GM18873 (cell line): ENCODE measurements around the gene PITPNM3.

Source experiments
- ATAC-seq: cut with Tn5 transposase; IDR thresholded peaks from one replicate; pipeline ENCODE4 v1.9.1; 2021; ENCODE audit warnings: mild to moderate bottlenecking, moderate library complexity, moderate number of reproducible peaks; ENCODE audit not compliant: unreplicated experiment, low FRiP score

Gene PITPNM3

DNA sequence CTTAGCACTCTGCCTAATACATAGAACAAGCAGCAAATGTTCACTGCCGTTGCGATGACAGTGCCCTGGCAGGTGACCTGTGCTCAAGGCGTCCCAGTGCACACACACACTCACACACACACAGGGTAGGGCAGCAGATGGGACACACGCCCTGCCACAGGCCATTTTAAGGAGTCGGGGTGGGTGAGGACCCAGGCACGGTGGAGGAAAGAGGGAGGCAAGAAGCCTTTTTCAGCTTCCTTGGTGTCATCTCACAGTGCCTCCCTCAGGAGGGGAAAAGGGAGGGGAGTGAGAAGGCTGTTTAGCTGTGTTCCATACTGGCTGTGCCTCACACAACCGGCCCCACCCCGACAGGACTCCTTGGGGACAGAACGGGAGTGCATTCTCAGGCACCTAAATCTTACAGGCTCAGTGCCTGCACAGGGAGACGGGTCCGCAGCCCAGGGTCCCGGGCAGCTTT, 1.5 kb downstream of the PITPNM3 start:
- ATAC-seq = no peak

DNA sequence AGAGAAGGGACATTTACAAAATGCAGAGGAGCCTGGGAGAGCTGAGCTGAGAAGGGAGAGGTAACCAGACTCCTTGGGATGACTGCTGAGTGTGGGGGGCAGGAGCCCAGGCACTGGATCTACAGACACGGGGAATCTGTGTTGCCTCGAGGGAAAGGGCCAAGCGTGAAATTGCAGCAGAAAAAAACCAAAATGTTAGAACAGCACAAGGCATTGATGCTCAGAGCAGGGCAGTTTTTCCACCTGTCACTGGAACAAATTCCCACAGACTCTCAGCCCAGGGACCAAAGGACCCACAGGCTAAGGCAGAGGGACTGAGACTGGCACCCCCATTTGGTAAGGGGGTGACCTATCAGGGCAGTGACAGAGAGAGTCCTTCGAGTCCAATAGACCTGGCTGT, 2.0 kb downstream of the PITPNM3 start:
- no peak for ATAC-seq

DNA sequence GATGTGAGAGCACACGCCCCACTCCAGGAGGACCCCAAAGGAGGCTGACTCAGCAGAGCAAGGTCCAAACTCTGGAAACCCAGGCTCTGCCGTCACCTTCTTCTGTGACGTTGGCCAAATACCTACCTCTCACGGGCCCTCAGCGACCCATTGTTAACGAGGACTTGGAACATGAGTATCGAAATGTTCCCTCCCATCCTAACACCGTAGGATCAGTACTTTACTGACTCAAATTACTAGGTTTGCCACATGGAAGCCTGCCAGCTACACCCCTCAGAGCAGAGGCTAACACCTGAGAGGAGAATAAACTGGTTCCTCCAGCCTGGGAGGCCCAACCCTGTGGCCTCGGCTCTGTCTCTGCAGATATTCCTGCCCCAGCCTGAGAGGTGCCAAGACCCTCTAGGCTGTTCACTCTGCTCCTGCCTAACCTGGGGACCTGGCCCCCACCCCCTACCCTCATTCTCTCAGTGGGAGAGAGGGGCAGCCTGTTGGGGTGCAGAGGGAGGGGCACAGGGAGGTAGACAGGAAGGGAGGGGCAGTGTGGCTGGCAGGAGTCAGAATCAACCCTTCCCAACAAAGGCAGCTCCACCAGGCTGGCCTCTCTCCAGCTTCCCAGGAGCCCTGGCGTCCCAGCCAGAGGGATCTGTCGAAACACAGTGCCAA, 4.4 kb downstream of the PITPNM3 start:
- no peak for ATAC-seq

DNA sequence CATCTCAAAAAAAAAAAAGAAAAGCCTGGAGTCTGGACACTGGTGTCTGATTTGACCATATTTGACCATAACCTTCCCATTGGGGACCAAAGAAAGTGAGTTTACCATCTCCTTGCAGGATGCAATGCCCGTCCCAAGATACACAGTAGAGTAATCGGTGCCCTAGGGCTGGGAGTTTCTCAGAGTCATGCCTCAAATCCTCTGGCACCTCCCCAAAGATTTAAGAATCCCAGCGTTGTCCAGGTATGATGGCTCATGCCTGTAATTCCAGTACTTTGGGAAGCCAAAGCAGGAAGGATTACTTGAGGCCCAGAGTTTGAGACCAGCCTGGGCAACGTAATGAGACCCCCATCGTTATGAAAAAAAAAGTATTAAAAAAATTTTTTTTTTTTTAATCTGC, 5.0 kb downstream of the PITPNM3 start:
- ATAC-seq = no peak

DNA sequence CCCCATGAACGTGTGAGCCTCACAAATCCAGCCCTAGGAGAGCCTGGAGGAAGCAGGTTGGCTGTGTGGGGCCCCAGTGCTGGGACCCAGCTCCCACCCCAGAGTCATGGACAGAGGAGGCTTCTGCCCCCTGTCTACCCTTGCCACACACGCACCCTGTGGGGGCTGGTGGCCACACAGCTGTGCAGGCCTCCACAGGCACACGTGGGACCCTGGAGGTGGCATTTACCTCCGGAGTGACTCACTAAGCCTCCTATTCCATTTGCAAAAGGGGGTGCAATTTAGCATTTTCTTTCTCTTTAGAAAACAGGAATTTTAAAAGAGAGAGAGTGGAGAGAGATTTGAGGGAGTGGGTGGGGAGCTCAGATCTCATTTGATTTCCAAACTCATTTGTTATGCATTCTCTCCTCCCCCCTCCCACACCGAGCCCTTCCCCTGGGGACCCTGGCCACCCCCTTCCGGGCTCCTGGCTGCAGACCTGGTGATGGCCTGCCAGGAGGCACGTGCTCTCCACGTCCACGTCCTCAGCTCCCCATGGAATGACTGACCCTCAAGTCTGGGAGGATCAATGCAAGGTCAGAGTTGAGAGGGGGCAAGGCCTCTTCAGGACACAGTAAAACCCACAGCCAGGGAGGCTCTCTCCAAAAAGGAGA, 6.8 kb downstream of the PITPNM3 start:
- ATAC-seq = no peak

DNA sequence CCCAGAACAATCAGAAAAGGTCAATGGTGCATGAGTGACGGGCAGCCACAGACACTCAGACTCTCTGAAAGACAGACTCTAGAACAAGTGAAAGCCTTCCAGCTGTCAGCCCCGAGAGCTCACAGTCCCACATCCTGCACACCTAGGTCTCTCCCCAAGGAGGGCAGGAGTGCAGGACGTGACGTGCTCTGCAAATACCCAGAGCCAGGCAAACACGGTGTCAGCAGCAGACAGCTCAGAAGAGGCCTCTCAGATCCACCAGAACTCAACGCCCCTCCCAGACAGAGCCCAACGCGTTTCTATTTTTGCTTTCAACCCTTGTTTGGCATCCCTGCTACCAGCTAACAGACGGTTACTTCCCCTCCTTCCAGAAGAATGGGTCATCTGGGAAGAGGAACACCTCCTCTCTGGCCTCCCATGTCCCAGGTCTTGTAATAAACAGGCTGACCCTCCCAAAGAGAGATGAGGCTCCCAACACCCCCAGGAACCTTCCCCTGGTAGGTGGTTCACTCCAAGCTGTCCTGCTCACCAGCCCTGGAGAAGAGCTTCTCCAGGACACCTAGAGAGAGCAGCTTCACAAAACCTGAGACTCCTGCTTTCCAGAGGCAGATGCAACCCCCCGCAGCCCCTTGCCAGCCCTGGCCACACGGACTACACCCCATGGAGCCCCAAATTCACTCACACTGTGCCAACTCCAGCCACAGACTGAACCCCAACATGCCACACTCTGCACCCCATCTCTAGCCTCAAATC, 7.6 kb downstream of the PITPNM3 start:
- ATAC-seq = no peak

GRCh38 chr17:6548034-6548433, 8.3 kb downstream of the PITPNM3 start:
- ATAC-seq = no peak

DNA sequence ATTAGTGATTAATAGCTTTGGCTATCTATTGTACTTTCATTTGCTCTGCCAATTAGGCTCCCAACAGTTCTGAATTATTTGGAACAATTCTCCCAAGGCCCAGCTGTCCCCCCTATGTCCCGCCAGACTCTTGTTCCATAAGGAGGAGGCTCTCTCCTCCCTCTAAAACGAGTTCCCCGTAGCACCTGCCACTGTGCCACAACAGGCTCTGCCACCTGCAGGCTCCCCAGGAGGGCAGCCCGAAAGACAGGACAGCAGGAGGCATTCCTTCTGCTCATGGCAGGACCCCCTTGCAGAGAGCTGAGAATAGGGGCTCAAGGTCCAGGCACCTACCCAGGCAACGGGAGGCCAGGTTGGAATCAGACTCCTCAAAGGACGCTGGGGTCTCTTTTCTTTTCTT, 9.0 kb downstream of the PITPNM3 start:
- ATAC-seq = no peak

DNA sequence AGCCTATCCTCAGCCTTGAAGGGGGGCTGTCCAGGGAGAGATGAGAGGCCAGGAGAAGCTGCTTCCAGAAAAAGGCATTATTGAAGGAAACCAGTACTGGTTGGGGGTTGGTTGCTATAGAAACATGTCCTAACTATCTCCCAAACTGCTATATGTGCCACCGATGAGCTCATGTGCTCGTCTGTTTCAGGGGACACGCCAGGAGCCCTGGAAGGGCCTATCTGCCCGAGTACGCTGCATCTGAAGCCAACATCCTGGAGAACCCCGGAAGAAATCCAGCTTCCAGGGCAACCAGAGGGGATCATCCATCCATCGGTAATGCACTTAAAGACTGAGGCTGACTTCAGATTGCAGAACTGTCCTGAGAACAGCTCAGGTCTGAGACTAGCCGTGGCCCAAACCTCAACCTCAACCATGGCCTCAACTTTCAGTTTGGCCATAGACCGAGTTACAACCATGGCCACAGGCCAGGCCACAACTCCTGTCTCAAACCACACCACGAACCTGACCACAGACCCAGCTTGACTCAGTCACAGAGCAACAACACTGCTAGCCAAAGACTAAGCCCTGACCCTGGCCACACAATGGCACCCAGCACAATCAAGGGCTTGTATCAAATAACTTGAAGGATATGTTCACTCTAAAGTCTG, 10.2 kb downstream of the PITPNM3 start:
- no peak for ATAC-seq

DNA sequence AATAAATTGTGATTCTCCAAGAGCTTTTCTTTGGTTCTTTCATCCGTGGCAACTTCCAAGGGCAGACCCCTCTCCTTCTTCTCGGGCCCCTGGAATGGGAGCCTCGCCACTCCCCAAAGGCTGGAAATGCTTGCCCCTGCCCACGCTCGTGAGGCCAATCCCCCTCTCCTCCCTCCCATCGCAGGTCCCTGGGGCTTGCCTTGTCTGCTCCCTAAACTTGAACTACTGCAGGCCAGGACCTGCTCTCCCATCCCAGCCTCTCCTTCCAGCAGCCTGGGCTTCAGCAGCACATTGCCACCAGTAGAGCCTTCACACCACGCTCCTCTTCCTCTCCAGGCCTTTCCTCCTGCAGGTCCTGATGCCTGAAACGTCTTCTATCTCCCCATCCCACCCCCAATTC, 11.1 kb downstream of the PITPNM3 start:
- no peak for ATAC-seq

- no peak for ATAC-seq
Measured at GRCh38 chr17:6544011-6544370, 12.4 kb downstream of the PITPNM3 start.

- no peak for ATAC-seq
Measured at GRCh38 chr17:6543079-6544010, 13.0 kb downstream of the PITPNM3 start.

DNA sequence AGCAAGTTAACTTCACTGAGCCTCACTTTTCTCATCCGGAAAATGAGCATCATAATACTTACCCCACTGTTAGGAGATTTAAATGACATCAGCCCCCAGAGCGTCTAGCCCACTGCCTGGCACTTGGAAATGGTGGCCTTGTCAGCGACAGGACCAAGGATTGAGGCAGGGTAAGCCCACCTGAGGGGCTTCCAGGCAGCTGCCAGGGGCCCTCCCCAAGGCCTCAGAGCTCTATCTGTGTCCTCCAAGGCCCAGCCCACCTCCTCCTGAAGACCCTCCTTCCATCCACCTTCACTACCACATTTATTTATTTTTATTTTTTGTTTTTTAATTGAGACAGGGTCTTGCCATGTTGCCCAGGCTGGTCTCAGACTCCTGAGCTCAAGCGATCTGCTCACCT, 13.8 kb downstream of the PITPNM3 start:
- no peak for ATAC-seq

DNA sequence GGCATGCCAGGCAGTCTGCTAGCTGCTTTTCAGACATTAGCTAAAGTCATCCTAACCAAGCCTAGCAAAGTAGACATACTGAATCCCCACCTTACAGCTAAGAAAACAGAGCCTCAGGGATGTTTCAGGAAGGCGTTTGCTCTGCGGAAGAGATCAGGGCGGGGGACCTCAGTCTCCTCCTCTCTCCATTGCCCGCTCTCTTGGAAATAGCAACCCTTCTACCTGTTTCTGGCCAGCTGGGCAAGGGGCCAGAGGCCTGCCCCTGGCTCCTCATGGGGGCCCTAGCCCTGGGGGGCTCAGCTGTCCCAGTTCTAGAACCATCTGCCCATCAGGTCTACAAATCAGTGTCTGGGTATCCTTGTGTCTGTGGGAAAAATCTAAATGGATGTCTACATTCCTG, 14.5 kb downstream of the PITPNM3 start:
- ATAC-seq = no peak

DNA sequence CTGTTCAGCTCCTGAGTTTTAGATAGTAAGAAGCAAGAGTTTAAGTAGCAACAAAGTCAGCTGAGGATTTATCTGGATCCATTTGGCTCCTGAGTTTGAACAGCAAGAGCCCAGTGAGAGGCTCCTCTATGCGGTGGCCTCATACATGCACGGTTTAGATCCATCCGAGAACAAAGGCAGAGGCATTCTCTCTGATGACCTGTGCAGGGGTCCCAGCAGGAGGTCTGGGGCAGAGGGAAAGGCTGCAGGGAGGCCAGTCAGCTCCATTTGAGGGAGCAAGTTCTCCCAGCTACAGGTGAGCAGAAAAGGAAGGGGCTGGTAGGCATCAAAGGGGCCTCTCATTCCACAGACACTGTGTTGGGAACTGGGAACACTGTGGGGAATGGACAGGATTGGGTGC, 16.5 kb downstream of the PITPNM3 start:
- no peak for ATAC-seq

- ATAC-seq = no peak
Measured at GRCh38 chr17:6536566-6537065, 19.7 kb downstream of the PITPNM3 start.

GRCh38 chr17:6536053-6536452, 20.3 kb downstream of the PITPNM3 start:
- no peak for ATAC-seq

- ATAC-seq = no peak
Measured at GRCh38 chr17:6534846-6535514, 21.4 kb downstream of the PITPNM3 start.

DNA sequence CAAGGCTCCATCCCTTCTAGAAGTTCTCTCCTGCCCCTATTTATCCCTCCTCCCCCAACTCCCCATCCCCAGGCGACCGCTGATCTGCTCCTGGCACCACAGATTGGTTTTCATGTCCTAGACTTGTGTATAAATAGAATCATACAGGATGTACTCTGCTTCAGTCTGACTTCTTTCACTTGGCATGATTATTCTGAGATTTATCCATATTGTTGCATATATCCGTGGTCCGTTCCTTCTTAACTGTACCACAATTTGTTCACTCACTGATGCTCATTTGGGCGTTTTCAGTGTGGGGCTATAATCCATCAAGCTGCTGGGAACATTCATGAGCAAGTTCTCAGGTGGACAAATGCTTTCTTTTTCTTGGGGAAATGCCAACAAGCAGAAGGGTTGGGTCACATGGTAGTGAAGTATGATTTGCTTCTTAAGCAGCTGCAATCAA, 23.9 kb downstream of the PITPNM3 start:
- no peak for ATAC-seq
